Measurements from ENCODE around the gene GATA2. TPM values are rescaled to one million over a fixed set of nuclear protein-coding genes. Genes with fewer than 3 reads are reported as not detected.

GATA2 gene
- total and polyA plus RNA-seq, 5 donors = 9.7 to 18.1 (median 14.3) TPM

- ATAC-seq = no peak
- 70% methylated on average over 4 of the region's 4 CpGs for WGBS
Observed at GRCh38 chr3:128517648-128518047, 24.6 kb upstream of the GATA2 start.

DNA sequence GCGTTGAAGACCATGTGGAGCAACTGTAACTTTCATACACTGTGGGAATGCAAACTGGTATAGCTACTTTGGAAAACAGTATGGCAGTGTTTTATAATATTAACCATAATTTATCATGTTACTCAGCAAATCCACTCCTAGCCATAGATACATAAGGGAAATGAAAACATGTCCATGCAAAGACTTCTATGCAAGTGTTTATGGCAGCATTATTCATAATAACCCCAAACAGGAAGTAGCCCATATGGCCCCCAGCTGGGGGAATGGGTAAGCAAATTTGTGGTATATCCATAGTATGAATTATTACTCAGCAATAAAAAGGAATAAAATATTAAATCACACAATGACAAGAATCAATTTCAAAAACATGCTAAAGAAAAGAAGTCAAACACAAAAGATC lies 23.0 kb upstream of the GATA2 start:
- intact Hi-C loops (cut with DNase I) = no loop called here

More at GRCh38 chr3:128517648-128518047, 24.6 kb upstream of the GATA2 start:
- intact Hi-C loops (cut with DNase I) = no loop called here
- Histone ChIP-seq H3K27me3 (ENCODE audit: control insufficient read depth, insufficient read depth) (no peaks in the 10 kb centered on the region), H3K9me3 (ENCODE audit: control insufficient read depth, low read length) (no peaks in the 10 kb centered on the region), H3K27ac (ENCODE audit: low read length) (no peak overlapping the region), H3K4me1 (ENCODE audit: control insufficient read depth, insufficient read depth, low read length) (no peaks in the 10 kb centered on the region), H3K4me3 (ENCODE audit: low read length) (no peak overlapping the region)
- no peak for DNase-seq

GRCh38 chr3:128508852-128509251 lies 15.9 kb upstream of the GATA2 start:
- Histone ChIP-seq H3K4me3 (ENCODE audit: low read length) (no peak overlapping the region), H3K27ac (ENCODE audit: low read length) (no peak overlapping the region), H3K27me3 (ENCODE audit: control insufficient read depth, insufficient read depth) (no peaks in the 10 kb centered on the region), H3K4me1 (ENCODE audit: control insufficient read depth, insufficient read depth, low read length) (no peaks in the 10 kb centered on the region), H3K9me3 (ENCODE audit: control insufficient read depth, low read length) (no peaks in the 10 kb centered on the region)
- DNase-seq = peak in 1 of 3 donors; percentile 21
- ATAC-seq = no peak
- intact Hi-C loops (cut with DNase I) = loop anchor here in 2 of 4 donors (10.0 kb wide), 2 partner anchors 56 to 76 kb away; no protein-coding TSS in a partner anchor
- 94% methylated on average over 5 of the region's 5 CpGs for WGBS

More for the DNA sequence above, 23.0 kb upstream of the GATA2 start:
- no peaks in the 10 kb centered on the region for H3K27me3 ChIP-seq (ENCODE audit: control insufficient read depth, insufficient read depth)
- WGBS = 89% methylated on average over 1 of the region's 1 CpG
- ATAC-seq (no peak), DNase-seq (no peak)
- no peak overlapping the region for H3K4me3 ChIP-seq (ENCODE audit: low read length)
- no peak overlapping the region for H3K27ac ChIP-seq (ENCODE audit: low read length)
- no peaks in the 10 kb centered on the region for H3K4me1 ChIP-seq (ENCODE audit: control insufficient read depth, insufficient read depth, low read length)
- H3K9me3 ChIP-seq (ENCODE audit: control insufficient read depth, low read length) = no peaks in the 10 kb centered on the region

DNA sequence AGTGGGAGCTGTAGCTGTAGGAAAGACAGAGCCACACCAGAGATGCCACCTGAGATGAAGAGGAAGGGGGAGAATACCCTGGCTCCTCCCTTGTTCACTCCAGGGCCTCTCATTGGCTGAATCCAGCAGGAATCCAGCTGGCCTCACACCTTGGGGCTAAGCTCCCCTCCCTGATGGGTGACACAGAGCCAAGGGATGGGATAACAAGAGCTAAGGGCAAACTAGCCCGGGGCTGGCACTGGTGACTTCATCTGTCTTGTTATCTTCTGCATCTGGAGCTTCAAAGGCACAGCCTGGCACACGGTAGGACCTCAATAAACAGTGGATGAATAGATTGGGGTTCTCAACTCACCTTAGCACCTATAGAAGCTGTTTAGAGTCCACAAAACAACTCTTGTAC lies 13.8 kb upstream of the GATA2 start:
- Histone ChIP-seq H3K9me3 (ENCODE audit: control insufficient read depth, low read length) (no peaks in the 10 kb centered on the region), H3K4me3 (ENCODE audit: low read length) (no peak overlapping the region), H3K27ac (ENCODE audit: low read length) (no peak overlapping the region), H3K4me1 (ENCODE audit: control insufficient read depth, insufficient read depth, low read length) (no peaks in the 10 kb centered on the region), H3K27me3 (ENCODE audit: control insufficient read depth, insufficient read depth) (no peaks in the 10 kb centered on the region)
- 70% methylated on average over 2 of the region's 2 CpGs for WGBS
- intact Hi-C loops (cut with DNase I) = loop anchor here in 2 of 4 donors (10.0 kb wide), 2 partner anchors 58 to 78 kb away; no protein-coding TSS in a partner anchor
- no peak for ATAC-seq
- DNase-seq = no peak

DNA sequence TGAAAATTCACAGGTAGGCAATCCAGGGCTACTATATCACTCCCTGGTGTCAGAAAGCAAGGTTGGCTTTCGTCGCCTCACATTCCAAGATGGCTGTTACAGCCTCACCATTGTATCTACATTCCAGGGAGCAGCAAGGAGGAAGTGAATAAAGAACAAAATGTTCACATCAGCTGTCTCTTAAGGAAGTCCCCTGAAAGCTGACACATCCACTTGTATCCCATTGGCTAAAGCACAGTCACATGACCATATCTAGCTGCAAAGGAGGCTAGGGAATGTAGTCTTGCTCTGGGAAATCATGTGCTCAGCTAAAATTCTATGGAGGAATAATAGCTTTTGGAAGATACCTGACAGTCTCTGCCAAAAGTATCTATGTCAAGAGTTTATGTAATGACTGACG lies 12.8 kb upstream of the GATA2 start:
- intact Hi-C loops (cut with DNase I) = loop anchor here in 2 of 4 donors (10.0 kb wide), 2 partner anchors 59 to 79 kb away; no protein-coding TSS in a partner anchor
- Histone ChIP-seq H3K4me1 (ENCODE audit: control insufficient read depth, insufficient read depth, low read length) (no peaks in the 10 kb centered on the region), H3K27me3 (ENCODE audit: control insufficient read depth, insufficient read depth) (no peaks in the 10 kb centered on the region), H3K9me3 (ENCODE audit: control insufficient read depth, low read length) (no peaks in the 10 kb centered on the region), H3K27ac (ENCODE audit: low read length) (no peak overlapping the region), H3K4me3 (ENCODE audit: low read length) (no peak overlapping the region)
- DNase-seq (no peak), ATAC-seq (no peak)
- 95% methylated on average over 3 of the region's 3 CpGs for WGBS

GRCh38 chr3:128504963-128505730 lies 12.1 kb upstream of the GATA2 start:
- Histone ChIP-seq H3K4me1 (ENCODE audit: control insufficient read depth, insufficient read depth, low read length) (no peaks in the 10 kb centered on the region), H3K27me3 (ENCODE audit: control insufficient read depth, insufficient read depth) (no peaks in the 10 kb centered on the region), H3K4me3 (ENCODE audit: low read length) (no peak overlapping the region), H3K9me3 (ENCODE audit: control insufficient read depth, low read length) (no peaks in the 10 kb centered on the region), H3K27ac (ENCODE audit: low read length) (no peak overlapping the region)
- intact Hi-C loops (cut with DNase I) = loop anchor here in 2 of 4 donors (10.0 kb wide), 2 partner anchors 60 to 80 kb away; no protein-coding TSS in a partner anchor
- no peak for DNase-seq
- WGBS = 91% methylated on average over 12 of the region's 12 CpGs
- peak in 1 of 2 donors; percentile 28 for ATAC-seq

- H3K27ac ChIP-seq (ENCODE audit: low read length) = no peak overlapping the region
- WGBS = 95% methylated on average over 8 of the region's 8 CpGs
- H3K27me3 ChIP-seq (ENCODE audit: control insufficient read depth, insufficient read depth) = no peaks in the 10 kb centered on the region
- intact Hi-C loops (cut with DNase I) = loop anchor here in 2 of 4 donors (10.0 kb wide), 2 partner anchors 60 to 80 kb away; no protein-coding TSS in a partner anchor
- no peak overlapping the region for H3K4me3 ChIP-seq (ENCODE audit: low read length)
- H3K9me3 ChIP-seq (ENCODE audit: control insufficient read depth, low read length) = no peaks in the 10 kb centered on the region
- ATAC-seq = peak in 1 of 2 donors; percentile 6
- no peaks in the 10 kb centered on the region for H3K4me1 ChIP-seq (ENCODE audit: control insufficient read depth, insufficient read depth, low read length)
- peak in 1 of 3 donors; percentile 30 for DNase-seq
Observed at GRCh38 chr3:128504533-128504915, 11.5 kb upstream of the GATA2 start.

DNA sequence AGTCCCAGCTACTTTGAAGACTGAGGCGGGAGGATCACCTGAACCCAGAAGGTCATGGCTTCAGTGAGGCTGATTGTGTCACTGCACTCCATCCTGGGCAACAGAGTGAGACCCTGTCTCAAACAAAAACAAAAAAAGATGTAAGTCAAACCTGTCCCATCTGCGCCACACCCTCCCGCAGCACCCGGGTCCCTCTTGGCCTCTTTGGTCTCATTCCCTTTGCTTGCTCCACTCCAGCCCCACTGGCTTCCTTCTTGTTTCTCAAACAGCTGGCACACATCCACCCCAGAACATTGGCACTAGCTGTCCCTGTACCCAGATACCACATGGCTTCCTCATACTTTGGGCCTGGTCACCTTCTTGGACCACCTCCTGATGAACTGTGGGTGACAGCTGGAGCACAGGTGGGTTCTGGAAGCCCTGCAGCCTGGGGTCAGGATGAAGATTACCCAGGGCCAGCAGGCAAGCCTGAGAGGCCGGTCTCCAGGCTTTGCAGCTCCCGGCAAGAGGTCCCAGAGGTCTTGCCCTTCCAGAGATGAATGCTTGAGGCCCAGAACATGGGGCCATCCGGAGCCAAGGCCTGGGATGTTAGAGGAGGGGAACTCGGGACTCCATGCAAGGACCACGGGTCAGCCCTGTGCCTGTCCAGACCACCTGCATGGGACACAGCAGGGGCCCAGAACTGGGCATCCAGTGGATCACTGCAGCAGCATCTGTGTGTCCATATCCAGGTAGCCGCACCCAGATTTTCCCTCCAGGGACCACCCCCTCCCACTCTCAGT lies 10.9 kb upstream of the GATA2 start:
- Histone ChIP-seq H3K27me3 (ENCODE audit: control insufficient read depth, insufficient read depth) (no peaks in the 10 kb centered on the region), H3K9me3 (ENCODE audit: control insufficient read depth, low read length) (no peaks in the 10 kb centered on the region), H3K4me1 (ENCODE audit: control insufficient read depth, insufficient read depth, low read length) (no peaks in the 10 kb centered on the region), H3K27ac (ENCODE audit: low read length) (no peak overlapping the region), H3K4me3 (ENCODE audit: low read length) (no peak overlapping the region)
- intact Hi-C loops (cut with DNase I) = loop anchor here in 2 of 4 donors (10.0 kb wide), 2 partner anchors 61 to 81 kb away; no protein-coding TSS in a partner anchor
- ATAC-seq = peak; percentile 10 to 23
- WGBS = 90% methylated on average over 10 of the region's 10 CpGs
- peak in 1 of 3 donors; percentile 32 for DNase-seq

DNA sequence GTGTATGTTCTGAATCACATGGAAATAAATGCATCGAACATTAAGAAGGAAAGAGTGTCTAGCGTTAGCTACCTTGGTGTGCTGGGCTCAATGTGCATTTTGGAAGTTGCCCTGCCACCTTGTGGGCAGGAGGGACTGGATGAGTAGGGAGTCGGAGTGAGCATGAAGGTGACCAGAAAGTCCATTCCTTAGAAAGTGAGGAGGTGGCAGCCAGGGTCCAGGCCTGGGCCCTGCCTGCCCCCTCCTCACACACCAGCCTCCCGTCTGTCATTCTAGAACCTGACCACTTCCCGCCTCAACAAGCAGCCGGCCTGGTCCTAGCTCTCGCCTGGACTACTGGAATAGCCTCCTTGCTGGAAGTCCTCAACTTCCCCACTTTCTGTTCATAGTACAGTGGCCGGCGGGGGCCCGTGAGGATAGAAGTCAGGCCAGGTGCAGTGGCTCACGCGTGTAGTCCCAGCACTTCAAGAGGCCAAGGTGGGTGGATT lies 10.2 kb upstream of the GATA2 start:
- peak in 1 of 3 donors; percentile 25 for DNase-seq
- H3K27me3 ChIP-seq (ENCODE audit: control insufficient read depth, insufficient read depth) = no peaks in the 10 kb centered on the region
- H3K9me3 ChIP-seq (ENCODE audit: control insufficient read depth, low read length) = no peaks in the 10 kb centered on the region
- no peak overlapping the region for H3K27ac ChIP-seq (ENCODE audit: low read length)
- ATAC-seq = no peak
- intact Hi-C loops (cut with DNase I) = loop anchor here in 2 of 4 donors (10.0 kb wide), 2 partner anchors 62 to 82 kb away; no protein-coding TSS in a partner anchor
- H3K4me1 ChIP-seq (ENCODE audit: control insufficient read depth, insufficient read depth, low read length) = no peaks in the 10 kb centered on the region
- 88% methylated on average over 12 of the region's 12 CpGs for WGBS
- no peak overlapping the region for H3K4me3 ChIP-seq (ENCODE audit: low read length)

DNA sequence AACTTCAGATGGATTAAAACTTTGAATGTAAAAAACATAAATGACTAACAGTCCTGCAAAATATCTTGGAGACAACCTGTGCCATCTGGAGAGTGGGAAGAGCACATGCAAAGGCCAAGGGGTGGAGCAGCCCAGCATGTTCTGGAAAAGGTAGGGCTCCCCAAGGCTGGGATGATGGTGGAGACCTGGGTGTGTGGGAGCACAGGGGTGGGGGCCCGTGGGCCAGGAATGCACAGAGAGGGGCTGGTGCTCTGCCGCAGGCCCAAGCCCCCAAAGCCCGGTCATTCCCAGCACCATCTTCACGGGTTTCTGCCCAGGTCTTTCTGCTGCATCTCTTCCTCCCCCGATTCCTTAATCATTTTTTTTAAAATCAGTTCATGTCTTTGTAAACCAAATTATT lies 9.7 kb upstream of the GATA2 start:
- Histone ChIP-seq H3K27me3 (ENCODE audit: control insufficient read depth, insufficient read depth) (no peaks in the 10 kb centered on the region), H3K9me3 (ENCODE audit: control insufficient read depth, low read length) (no peaks in the 10 kb centered on the region), H3K27ac (ENCODE audit: low read length) (no peak overlapping the region), H3K4me1 (ENCODE audit: control insufficient read depth, insufficient read depth, low read length) (no peaks in the 10 kb centered on the region), H3K4me3 (ENCODE audit: low read length) (no peak overlapping the region)
- intact Hi-C loops (cut with DNase I) = loop anchor here in 2 of 4 donors (10.0 kb wide), 2 partner anchors 62 to 82 kb away; no protein-coding TSS in a partner anchor
- DNase-seq (peak in 1 of 3 donors; percentile 21), ATAC-seq (no peak)
- WGBS = 92% methylated on average over 5 of the region's 5 CpGs

All from right cardiac atrium (tissue), 5 donors.